ENCODE results near the gene VPS35L. TPM values are rescaled to one million over a fixed set of nuclear protein-coding genes. Genes with fewer than 3 reads are reported as not detected.

Gene VPS35L
- total RNA-seq, 1 experiment from 2014 or later = 55.5 TPM

- TF ChIP-seq CTCF (IDR thresholded peaks at IDR 0.05; ENCODE audit: unreplicated experiment) = no peak
- no peak for DNase-seq (ENCODE audit: unreplicated experiment)
- H3K4me3 Mint-ChIP-seq (ENCODE audit: unreplicated experiment) = no peak overlapping the region
- H3K27me3 Mint-ChIP-seq (ENCODE audit: insufficient read depth, unreplicated experiment) = no peaks in the 10 kb centered on the region
- no peaks in the 10 kb centered on the region for H3K9me3 Mint-ChIP-seq (ENCODE audit: unreplicated experiment)
- intact Hi-C loops (cut with micrococcal nuclease) = no loop called here
- H3K36me3 Mint-ChIP-seq (ENCODE audit: insufficient read depth, unreplicated experiment) = peaks cover 53% of the 10 kb centered on the region
- CTCF ChIA-PET = interaction anchor here (0.6 kb wide), 1 partner anchor 24 kb away, joined by 3 read pairs; no protein-coding TSS in a partner anchor
- no peaks in the 10 kb centered on the region for H3K4me1 Mint-ChIP-seq (ENCODE audit: insufficient read depth, unreplicated experiment)
- POLR2A ChIA-PET = no interaction called here
- no peak overlapping the region for H3K27ac Mint-ChIP-seq (ENCODE audit: low read depth, unreplicated experiment)
- no TSS peak for BruUV-seq (replicated peaks)
Observed at GRCh38 chr16:19644877-19645276, 89.4 kb downstream of the VPS35L start.

DNA sequence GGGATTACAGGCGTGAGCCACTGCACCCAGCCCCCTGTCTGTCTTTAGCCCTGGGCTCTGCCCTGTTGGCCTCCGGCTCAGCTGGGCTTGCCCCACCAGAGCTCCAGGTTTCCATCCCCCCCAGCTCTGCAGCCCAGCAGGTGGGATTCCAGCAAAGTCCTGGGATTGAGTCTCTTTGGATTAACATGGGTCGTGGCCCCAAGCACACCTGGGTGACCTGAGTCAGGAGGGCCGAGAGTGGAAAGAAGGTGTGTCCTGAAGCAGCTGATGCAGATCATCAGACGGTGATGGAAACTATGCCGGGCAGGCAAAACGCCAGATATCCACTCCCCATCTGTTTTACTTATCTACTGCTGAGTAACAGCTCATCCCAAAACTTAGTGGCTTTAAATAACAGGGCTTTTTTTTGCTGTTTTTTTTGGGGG lies 90.1 kb downstream of the VPS35L start:
- BruUV-seq (replicated peaks) = no TSS peak
- ChIA-PET POLR2A (no interaction called here), CTCF (interaction anchor here (0.6 kb wide), 1 partner anchor 23 kb away, joined by 3 read pairs; no protein-coding TSS in a partner anchor)
- no peak for DNase-seq (ENCODE audit: unreplicated experiment)
- H3K4me1 Mint-ChIP-seq (ENCODE audit: insufficient read depth, unreplicated experiment) = no peaks in the 10 kb centered on the region
- H3K27ac Mint-ChIP-seq (ENCODE audit: low read depth, unreplicated experiment) = no peak overlapping the region
- H3K36me3 Mint-ChIP-seq (ENCODE audit: insufficient read depth, unreplicated experiment) = peaks cover 46% of the 10 kb centered on the region
- intact Hi-C loops (cut with micrococcal nuclease) = no loop called here
- no peaks in the 10 kb centered on the region for H3K9me3 Mint-ChIP-seq (ENCODE audit: unreplicated experiment)
- TF ChIP-seq CTCF (IDR thresholded peaks at IDR 0.05; ENCODE audit: unreplicated experiment) = no peak
- H3K4me3 Mint-ChIP-seq (ENCODE audit: unreplicated experiment) = no peak overlapping the region
- H3K27me3 Mint-ChIP-seq (ENCODE audit: insufficient read depth, unreplicated experiment) = no peaks in the 10 kb centered on the region

- H3K4me3 Mint-ChIP-seq (ENCODE audit: unreplicated experiment) = no peak overlapping the region
- POLR2A ChIA-PET = interaction anchor here (0.8 to 2.2 kb wide), 3 partner anchors 9 to 68 kb away, joined by 3 to 6 read pairs (median 3); partner anchors contain the start of genes IQCK and KNOP1
- no peaks in the 10 kb centered on the region for H3K27me3 Mint-ChIP-seq (ENCODE audit: insufficient read depth, unreplicated experiment)
- BruUV-seq (replicated peaks) = no TSS peak
- DNase-seq (ENCODE audit: unreplicated experiment) = no peak
- CTCF ChIA-PET = interaction anchor here (0.8 to 1.4 kb wide), 2 partner anchors 19 to 47 kb away, joined by 3 read pairs; no protein-coding TSS in a partner anchor
- H3K36me3 Mint-ChIP-seq (ENCODE audit: insufficient read depth, unreplicated experiment) = peaks cover 45% of the 10 kb centered on the region
- no peak for TF ChIP-seq CTCF (IDR thresholded peaks at IDR 0.05; ENCODE audit: unreplicated experiment)
- no peaks in the 10 kb centered on the region for H3K9me3 Mint-ChIP-seq (ENCODE audit: unreplicated experiment)
- intact Hi-C loops (cut with micrococcal nuclease) = no loop called here
- no peaks in the 10 kb centered on the region for H3K4me1 Mint-ChIP-seq (ENCODE audit: insufficient read depth, unreplicated experiment)
- no peak overlapping the region for H3K27ac Mint-ChIP-seq (ENCODE audit: low read depth, unreplicated experiment)
Observed at GRCh38 chr16:19649980-19650379, 94.5 kb downstream of the VPS35L start.

DNA sequence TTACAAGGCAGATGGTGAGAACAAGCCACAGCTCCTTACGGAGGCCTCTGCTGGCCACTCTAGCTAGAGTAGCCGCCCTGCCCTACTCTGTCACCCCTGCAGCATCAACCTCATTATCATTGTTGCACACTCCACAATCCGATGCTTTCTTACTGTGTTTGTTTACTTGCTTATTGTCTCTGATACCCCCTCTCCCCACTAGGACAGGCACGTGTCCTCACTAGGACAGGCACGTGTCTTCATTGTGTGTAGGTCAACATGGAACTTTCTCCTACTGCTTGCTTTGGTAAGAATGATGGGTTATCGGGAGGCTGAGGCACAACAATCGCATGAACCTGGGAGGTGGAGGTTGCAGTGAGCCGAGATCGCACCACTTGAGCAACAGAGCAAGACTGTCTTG lies 98.6 kb downstream of the VPS35L start:
- CTCF ChIA-PET = interaction anchor here (0.6 kb wide), 1 partner anchor 95 kb away, joined by 3 read pairs; no protein-coding TSS in a partner anchor
- H3K4me1 Mint-ChIP-seq (ENCODE audit: insufficient read depth, unreplicated experiment) = no peaks in the 10 kb centered on the region
- intact Hi-C loops (cut with micrococcal nuclease) = no loop called here
- POLR2A ChIA-PET = no interaction called here
- no peak for DNase-seq (ENCODE audit: unreplicated experiment)
- peaks cover 53% of the 10 kb centered on the region for H3K36me3 Mint-ChIP-seq (ENCODE audit: insufficient read depth, unreplicated experiment)
- no TSS peak for BruUV-seq (replicated peaks)
- H3K4me3 Mint-ChIP-seq (ENCODE audit: unreplicated experiment) = no peak overlapping the region
- no peak for TF ChIP-seq CTCF (IDR thresholded peaks at IDR 0.05; ENCODE audit: unreplicated experiment)
- H3K27ac Mint-ChIP-seq (ENCODE audit: low read depth, unreplicated experiment) = no peak overlapping the region
- H3K9me3 Mint-ChIP-seq (ENCODE audit: unreplicated experiment) = no peaks in the 10 kb centered on the region
- no peaks in the 10 kb centered on the region for H3K27me3 Mint-ChIP-seq (ENCODE audit: insufficient read depth, unreplicated experiment)
